Activated T-helper 1 cell treated with anti-CD3 and anti-CD28 coated beads, Interleukin-12 subunit alpha, Interleukin-12 subunit beta, Interleukin-2, Interleukin-4 antibody, amounts not matched to agents 30 ng/mL and 10 ng/mL and 1 ng/mL, durations not matched to agents 14 hours and 24 hours and 36 hours (primary cell): ENCODE data around the gene KLRG1. TPM values are rescaled to one million over a fixed set of nuclear protein-coding genes. Genes with fewer than 3 reads are reported as not detected.

Experiments
- DNase-seq: peaks from one replicate; pipeline ENCODE4 v3.0.0; 2021; ENCODE audit warnings: low spot score
- H3K27ac Mint-ChIP-seq: one replicate; pipeline ENCODE4 v1.8.0; 2021; ENCODE audit warnings: mild to moderate bottlenecking, mixed read lengths
- H3K27me3 Mint-ChIP-seq: one replicate; pipeline ENCODE4 v1.8.0; 2022; ENCODE audit warnings: mild to moderate bottlenecking, moderate library complexity, mixed read lengths; ENCODE audit not compliant: insufficient read depth
- H3K36me3 Mint-ChIP-seq: one replicate; pipeline ENCODE4 v1.8.0; 2021; ENCODE audit warnings: low read depth, mixed read lengths
- H3K4me1 Mint-ChIP-seq: one replicate; pipeline ENCODE4 v1.8.0; 2021; ENCODE audit warnings: low read depth, mixed read lengths
- H3K4me3 Mint-ChIP-seq: one replicate; pipeline ENCODE4 v1.8.0; 2021; ENCODE audit warnings: mild to moderate bottlenecking, moderate library complexity, mixed read lengths
- H3K9me3 Mint-ChIP-seq: one replicate; pipeline ENCODE4 v1.8.0; 2021; ENCODE audit warnings: mixed read lengths
- intact Hi-C: fragments of 100-400 bp; cut with micrococcal nuclease; formaldehyde crosslinking; loops from one replicate; pipeline ENCODE4 v1.15.1; 2024
- total RNA-seq: library from RNA; stranded (reverse); gene quantifications from 2 replicates; pipeline ENCODE4 v1.2.3, GENCODE V29; 2022

Gene KLRG1
- total RNA-seq, 1 donor from 2014 or later = 1.4 TPM

- intact Hi-C loops = no loop called here
- H3K4me1 Mint-ChIP-seq = peaks cover 13% of the 10 kb centered on the region
Measured at GRCh38 chr12:9034095-9034494, 44.7 kb downstream of the KLRG1 start.

GRCh38 chr12:9036227-9036626 is 46.9 kb downstream of the KLRG1 start:
- Mint-ChIP-seq H3K4me3 (no peak overlapping the region), H3K9me3 (no peaks in the 10 kb centered on the region), H3K27ac (no peak overlapping the region), H3K4me1 (peaks cover 30% of the 10 kb centered on the region), H3K36me3 (no peaks in the 10 kb centered on the region), H3K27me3 (peaks cover 16% of the 10 kb centered on the region)
- intact Hi-C loops = loop anchor here (5.0 kb wide), 1 partner anchor 39 kb away; no protein-coding TSS in a partner anchor
- no peak for DNase-seq

More at GRCh38 chr12:9034095-9034494, 44.7 kb downstream of the KLRG1 start:
- no peak for DNase-seq
- H3K27ac Mint-ChIP-seq = no peak overlapping the region
- no peaks in the 10 kb centered on the region for H3K9me3 Mint-ChIP-seq
- H3K4me3 Mint-ChIP-seq = no peak overlapping the region
- no peaks in the 10 kb centered on the region for H3K36me3 Mint-ChIP-seq
- peaks cover 10% of the 10 kb centered on the region for H3K27me3 Mint-ChIP-seq

GRCh38 chr12:9037431-9037830 is 48.1 kb downstream of the KLRG1 start:
- DNase-seq = no peak
- H3K4me1 Mint-ChIP-seq = peaks cover 30% of the 10 kb centered on the region
- H3K9me3 Mint-ChIP-seq = no peaks in the 10 kb centered on the region
- H3K27me3 Mint-ChIP-seq = peaks cover 16% of the 10 kb centered on the region
- H3K27ac Mint-ChIP-seq = no peak overlapping the region
- H3K36me3 Mint-ChIP-seq = no peaks in the 10 kb centered on the region
- intact Hi-C loops = loop anchor here (5.0 kb wide), 1 partner anchor 40 kb away; no protein-coding TSS in a partner anchor
- no peak overlapping the region for H3K4me3 Mint-ChIP-seq

GRCh38 chr12:9039397-9039977 is 50.1 kb downstream of the KLRG1 start:
- Mint-ChIP-seq H3K4me1 (peaks cover 30% of the 10 kb centered on the region), H3K36me3 (no peaks in the 10 kb centered on the region), H3K27ac (no peak overlapping the region), H3K4me3 (no peak overlapping the region), H3K9me3 (no peaks in the 10 kb centered on the region), H3K27me3 (peaks cover 12% of the 10 kb centered on the region)
- intact Hi-C loops = loop anchor here (1.0 to 5.0 kb wide), 7 partner anchors 14 to 357 kb away; partner anchors contain the start of gene PHC1
- DNase-seq = no peak

GRCh38 chr12:9040484-9041186 is 51.3 kb downstream of the KLRG1 start:
- H3K4me3 Mint-ChIP-seq = no peak overlapping the region
- no peaks in the 10 kb centered on the region for H3K36me3 Mint-ChIP-seq
- no peak for DNase-seq
- peaks cover 16% of the 10 kb centered on the region for H3K27me3 Mint-ChIP-seq
- H3K4me1 Mint-ChIP-seq = peaks cover 30% of the 10 kb centered on the region
- no peaks in the 10 kb centered on the region for H3K9me3 Mint-ChIP-seq
- intact Hi-C loops = no loop called here
- H3K27ac Mint-ChIP-seq = no peak overlapping the region

GRCh38 chr12:9041321-9041720 is 52.0 kb downstream of the KLRG1 start:
- intact Hi-C loops = no loop called here
- no peak overlapping the region for H3K27ac Mint-ChIP-seq
- peaks cover 16% of the 10 kb centered on the region for H3K27me3 Mint-ChIP-seq
- DNase-seq = no peak
- no peaks in the 10 kb centered on the region for H3K36me3 Mint-ChIP-seq
- peaks cover 30% of the 10 kb centered on the region for H3K4me1 Mint-ChIP-seq
- H3K4me3 Mint-ChIP-seq = no peak overlapping the region
- H3K9me3 Mint-ChIP-seq = no peaks in the 10 kb centered on the region

- intact Hi-C loops = no loop called here
- no peaks in the 10 kb centered on the region for H3K36me3 Mint-ChIP-seq
- no peak for DNase-seq
- no peaks in the 10 kb centered on the region for H3K9me3 Mint-ChIP-seq
- no peak overlapping the region for H3K27ac Mint-ChIP-seq
- no peak overlapping the region for H3K4me3 Mint-ChIP-seq
- peaks cover 13% of the 10 kb centered on the region for H3K27me3 Mint-ChIP-seq
- peaks cover 19% of the 10 kb centered on the region for H3K4me1 Mint-ChIP-seq
Measured at GRCh38 chr12:9043766-9044165, 54.4 kb downstream of the KLRG1 start.

GRCh38 chr12:9047105-9047504 is 57.8 kb downstream of the KLRG1 start:
- Mint-ChIP-seq H3K9me3 (no peaks in the 10 kb centered on the region), H3K27ac (no peak overlapping the region), H3K27me3 (peaks cover 9% of the 10 kb centered on the region), H3K4me1 (no peaks in the 10 kb centered on the region), H3K36me3 (no peaks in the 10 kb centered on the region), H3K4me3 (no peak overlapping the region)
- intact Hi-C loops = no loop called here
- no peak for DNase-seq

GRCh38 chr12:9048930-9049329 is 59.6 kb downstream of the KLRG1 start:
- no peaks in the 10 kb centered on the region for H3K9me3 Mint-ChIP-seq
- no peaks in the 10 kb centered on the region for H3K4me1 Mint-ChIP-seq
- H3K27me3 Mint-ChIP-seq = peaks cover 18% of the 10 kb centered on the region
- no peak for DNase-seq
- no peak overlapping the region for H3K4me3 Mint-ChIP-seq
- intact Hi-C loops = loop anchor here (1.0 kb wide), 6 partner anchors 98 to 505 kb away; no protein-coding TSS in a partner anchor
- no peaks in the 10 kb centered on the region for H3K36me3 Mint-ChIP-seq
- no peak overlapping the region for H3K27ac Mint-ChIP-seq

GRCh38 chr12:9049520-9050133 is 60.3 kb downstream of the KLRG1 start:
- intact Hi-C loops = loop anchor here (1.0 kb wide), 6 partner anchors 98 to 505 kb away; no protein-coding TSS in a partner anchor
- H3K4me1 Mint-ChIP-seq = no peaks in the 10 kb centered on the region
- no peaks in the 10 kb centered on the region for H3K36me3 Mint-ChIP-seq

GRCh38 chr12:9050521-9051157 is 61.3 kb downstream of the KLRG1 start:
- Mint-ChIP-seq H3K36me3 (no peaks in the 10 kb centered on the region), H3K4me3 (no peak overlapping the region), H3K9me3 (no peaks in the 10 kb centered on the region), H3K27me3 (peaks cover 15% of the 10 kb centered on the region), H3K4me1 (no peaks in the 10 kb centered on the region), H3K27ac (no peak overlapping the region)
- DNase-seq = no peak
- intact Hi-C loops = no loop called here

More at GRCh38 chr12:9049520-9050133, 60.3 kb downstream of the KLRG1 start:
- H3K27me3 Mint-ChIP-seq = peaks cover 18% of the 10 kb centered on the region
- H3K9me3 Mint-ChIP-seq = no peaks in the 10 kb centered on the region
- no peak overlapping the region for H3K27ac Mint-ChIP-seq
- no peak for DNase-seq
- no peak overlapping the region for H3K4me3 Mint-ChIP-seq

GRCh38 chr12:9051158-9051550 is 61.8 kb downstream of the KLRG1 start:
- Mint-ChIP-seq H3K4me3 (no peak overlapping the region), H3K9me3 (no peaks in the 10 kb centered on the region), H3K27ac (no peak overlapping the region), H3K27me3 (peaks cover 12% of the 10 kb centered on the region), H3K4me1 (no peaks in the 10 kb centered on the region), H3K36me3 (no peaks in the 10 kb centered on the region)
- intact Hi-C loops = no loop called here
- no peak for DNase-seq

- no peak overlapping the region for H3K27ac Mint-ChIP-seq
- no peaks in the 10 kb centered on the region for H3K4me1 Mint-ChIP-seq
- DNase-seq = no peak
- H3K36me3 Mint-ChIP-seq = no peaks in the 10 kb centered on the region
- no peaks in the 10 kb centered on the region for H3K9me3 Mint-ChIP-seq
- intact Hi-C loops = no loop called here
- H3K4me3 Mint-ChIP-seq = no peak overlapping the region
- H3K27me3 Mint-ChIP-seq = peaks cover 12% of the 10 kb centered on the region
Measured at GRCh38 chr12:9052610-9053009, 63.3 kb downstream of the KLRG1 start.
